Fibroblast of upper back skin (primary cell): Measurements from ENCODE around the gene RCC1.
"Not testable (repeated sequence)": the region's sequence is repeated elsewhere in the genome, so short reads cannot be mapped to it uniquely, and the experiment has no call there.

Experiments
- DNase-seq: peaks from one replicate; pipeline ENCODE4 v3.0.0-alpha.2; 2013

The RCC1 gene

DNA sequence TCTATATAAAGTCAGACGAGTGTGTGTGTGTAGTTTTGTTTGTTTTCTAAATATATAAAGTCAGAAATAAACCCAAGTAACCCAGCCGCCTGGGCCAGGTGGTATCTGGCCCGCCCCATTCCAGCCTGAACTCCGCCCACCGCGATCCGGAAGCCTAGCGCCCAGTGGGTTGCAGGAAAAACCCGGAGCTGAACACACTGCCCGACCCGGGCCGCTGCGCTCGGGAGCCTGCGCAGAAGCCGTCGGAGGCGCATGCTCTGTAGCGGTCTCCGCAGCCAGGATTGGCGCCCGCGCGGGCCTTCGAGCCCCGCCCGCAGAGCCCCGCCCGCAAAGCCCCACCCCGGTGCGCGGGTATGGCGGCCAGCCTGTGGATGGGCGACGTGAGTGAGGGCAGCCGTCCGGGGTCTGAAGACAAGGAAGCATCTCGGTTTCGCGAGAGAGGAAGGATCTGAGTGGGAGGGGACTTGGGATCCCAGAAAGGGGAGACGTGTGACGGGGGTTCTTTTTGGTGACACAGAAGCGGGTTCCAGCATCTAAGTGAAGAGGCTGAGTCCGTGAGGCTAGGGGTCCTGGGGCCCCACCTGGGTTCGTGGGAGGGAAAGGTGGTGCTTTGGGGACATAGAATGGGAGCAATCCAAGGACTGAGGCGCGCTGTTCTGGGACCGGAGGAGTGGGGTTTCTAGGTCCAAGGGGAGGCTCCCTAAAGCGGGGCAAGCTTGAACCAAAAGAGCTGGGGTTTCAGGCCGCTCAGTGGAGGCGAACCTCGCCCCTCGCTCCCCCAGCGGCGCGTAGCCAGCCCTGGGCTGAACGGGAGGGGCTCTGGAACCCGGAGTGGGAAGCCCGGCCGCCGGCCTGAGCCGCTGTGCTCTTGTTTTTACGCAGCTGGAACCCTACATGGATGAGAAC is 47.2 kb downstream of the RCC1 start, which contains the start of gene TRNAU1AP:
Gene TRNAU1AP (plus strand): TSS at position 328 of the 906 bp plus-strand sequence. CDS start 26 bp downstream, at position 354.
- DNase-seq: peak; percentile 95

DNA sequence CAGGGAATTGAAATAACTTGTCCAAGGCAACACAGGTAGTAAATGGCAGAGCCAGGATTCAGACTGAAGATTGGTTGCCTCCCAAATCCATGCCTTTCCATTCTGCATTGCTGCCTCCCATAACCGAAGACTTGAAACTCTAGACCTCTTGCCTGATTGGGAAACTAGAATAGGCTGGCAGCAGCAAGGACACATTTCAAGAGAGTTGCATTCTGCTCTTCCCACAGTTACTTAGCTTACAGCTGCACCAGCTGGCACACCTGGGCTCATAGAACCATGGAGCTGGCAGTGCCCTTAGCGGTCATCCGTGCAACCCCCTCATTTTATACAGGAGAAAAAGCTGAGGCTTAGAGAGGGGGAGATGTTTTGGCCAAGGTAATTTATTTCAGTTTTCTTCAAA is 55.0 kb downstream of the RCC1 start:
- DNase-seq: no peak

DNA sequence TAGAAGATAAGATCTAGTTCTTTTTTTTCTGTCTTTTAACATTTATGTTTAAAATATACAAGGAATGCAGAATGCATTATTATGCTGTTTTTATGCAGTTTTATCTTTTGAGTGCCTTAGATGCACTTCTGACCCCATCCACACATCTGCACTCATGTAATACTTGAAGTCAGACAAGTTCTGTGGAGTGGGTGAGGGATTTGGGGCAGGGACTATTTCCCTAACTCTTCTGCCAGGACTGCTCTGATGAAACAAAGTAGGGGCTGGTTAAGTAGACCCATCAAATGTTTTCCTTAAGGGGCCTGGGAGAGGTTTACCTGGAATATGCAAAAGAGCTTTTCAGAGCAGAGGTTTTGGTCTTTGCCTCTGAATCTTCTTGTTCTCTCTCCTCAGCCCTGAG is 58.5 kb downstream of the RCC1 start:
- no peak for DNase-seq

DNA sequence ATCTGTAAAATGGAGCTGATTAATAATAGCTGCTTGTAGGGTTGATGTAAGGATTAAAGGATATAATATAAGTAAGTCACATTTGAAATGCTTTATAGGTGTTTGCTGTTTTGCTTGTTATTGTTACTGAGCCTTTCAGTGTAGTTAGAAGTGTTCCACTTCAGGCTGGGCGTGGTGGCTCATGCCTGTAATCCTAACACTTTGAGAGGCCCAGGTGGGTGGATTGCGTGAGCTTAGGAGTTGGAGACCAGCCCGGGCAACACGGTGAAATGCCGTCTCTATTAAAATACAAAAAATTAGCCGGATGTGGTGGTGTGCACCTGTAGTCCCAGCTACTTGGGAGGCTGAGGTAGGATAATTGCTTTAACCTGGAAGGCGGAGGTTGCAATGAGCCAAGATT is 59.2 kb downstream of the RCC1 start:
- no peak for DNase-seq

DNA sequence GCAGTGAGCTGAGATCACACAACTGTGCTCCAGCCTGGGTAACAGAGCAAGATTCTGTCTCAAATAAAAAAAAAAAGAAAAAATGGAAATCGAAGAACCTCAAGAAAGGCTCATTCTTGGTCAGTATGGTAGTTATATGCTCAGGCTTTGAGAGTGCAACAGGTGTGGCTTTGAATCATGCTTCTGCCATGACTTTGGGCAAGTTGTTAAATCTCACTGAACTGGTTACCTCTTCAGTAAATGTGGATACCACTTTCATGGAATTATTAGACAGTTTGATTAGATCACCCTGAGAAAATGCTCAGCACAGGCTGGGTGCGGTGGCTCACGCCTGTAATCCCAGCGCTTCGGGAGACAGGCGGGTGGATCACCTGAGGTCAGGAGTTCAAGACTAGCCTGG is 59.9 kb downstream of the RCC1 start:
- no peak for DNase-seq

DNA sequence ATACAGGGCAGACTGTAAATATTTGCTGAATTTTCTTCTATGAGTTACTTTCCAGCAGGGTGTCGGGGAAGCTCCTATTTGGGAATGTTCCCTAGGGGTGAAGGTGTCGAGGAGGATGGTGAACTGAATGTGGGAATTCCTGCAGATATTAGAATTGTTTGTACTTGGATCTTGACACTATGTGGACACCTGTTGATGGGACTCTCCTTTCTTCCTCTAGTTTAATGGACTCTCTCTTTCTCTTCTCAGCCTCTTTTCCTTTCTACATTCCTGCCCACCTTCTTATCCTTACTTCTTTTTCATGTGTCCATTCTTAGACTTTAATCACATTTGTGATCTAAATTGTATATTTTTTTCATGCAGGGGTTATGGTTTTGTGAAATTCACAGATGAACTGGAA is 61.1 kb downstream of the RCC1 start:
- DNase-seq: no peak

DNA sequence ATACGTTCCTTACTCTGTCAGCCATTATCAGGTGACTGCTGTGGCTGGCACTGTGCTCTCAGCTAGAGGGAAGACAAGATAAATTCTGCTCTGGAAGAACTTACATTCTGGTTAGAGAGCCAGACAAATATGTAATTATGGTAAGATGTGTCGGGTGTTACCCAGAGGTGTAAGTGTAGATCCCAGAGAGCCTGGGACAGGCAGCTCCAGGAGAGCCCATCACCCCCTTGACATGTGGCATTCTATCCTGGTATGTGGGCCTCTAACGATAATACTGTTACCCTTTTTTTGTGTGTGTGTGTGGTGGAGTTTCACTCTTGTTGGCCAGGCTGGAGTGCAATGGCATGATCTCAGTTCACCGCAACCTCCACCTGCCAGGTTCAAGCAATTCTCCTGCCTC is 66.1 kb downstream of the RCC1 start:
- DNase-seq: no peak

DNA sequence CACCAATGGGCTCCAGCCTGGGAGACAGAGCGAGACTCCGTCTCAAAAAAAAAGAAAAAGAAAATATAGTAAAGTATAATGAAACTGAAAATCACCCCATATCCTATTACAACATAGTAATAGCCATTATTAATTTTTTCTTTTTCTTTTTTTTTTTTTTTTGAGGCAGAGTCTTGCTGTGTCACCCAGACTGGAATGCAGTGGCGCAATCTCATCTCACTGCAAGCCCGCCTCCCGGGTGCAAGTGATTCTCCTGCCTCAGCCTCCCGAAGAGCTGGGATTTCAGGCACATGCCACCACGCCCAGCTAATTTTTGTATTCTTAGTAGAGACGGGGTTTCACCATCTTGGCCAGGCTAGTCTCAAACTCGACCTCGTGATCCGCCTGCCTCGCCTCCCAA is 67.0 kb downstream of the RCC1 start:
- peak; percentile 55 for DNase-seq

DNA sequence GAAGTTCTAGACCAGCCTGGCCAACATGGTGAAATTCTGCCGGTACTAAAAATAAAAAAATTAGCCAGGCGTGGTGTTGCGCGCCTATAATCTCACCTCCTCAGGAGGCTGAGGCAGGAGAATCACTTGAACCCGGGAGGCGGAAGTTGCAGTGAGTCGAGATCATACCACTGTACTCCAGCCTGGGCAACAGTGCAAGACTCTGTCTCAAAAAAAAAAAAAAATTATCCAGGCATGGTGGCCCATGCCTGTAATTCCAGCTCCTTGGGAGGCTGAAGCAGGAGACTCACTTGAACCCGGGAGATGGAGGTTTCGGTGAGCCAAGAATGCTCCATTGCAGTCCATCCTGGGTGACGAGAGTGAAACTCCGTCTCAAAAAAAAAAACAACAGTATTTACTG is 67.7 kb downstream of the RCC1 start:
- DNase-seq: no peak

DNA sequence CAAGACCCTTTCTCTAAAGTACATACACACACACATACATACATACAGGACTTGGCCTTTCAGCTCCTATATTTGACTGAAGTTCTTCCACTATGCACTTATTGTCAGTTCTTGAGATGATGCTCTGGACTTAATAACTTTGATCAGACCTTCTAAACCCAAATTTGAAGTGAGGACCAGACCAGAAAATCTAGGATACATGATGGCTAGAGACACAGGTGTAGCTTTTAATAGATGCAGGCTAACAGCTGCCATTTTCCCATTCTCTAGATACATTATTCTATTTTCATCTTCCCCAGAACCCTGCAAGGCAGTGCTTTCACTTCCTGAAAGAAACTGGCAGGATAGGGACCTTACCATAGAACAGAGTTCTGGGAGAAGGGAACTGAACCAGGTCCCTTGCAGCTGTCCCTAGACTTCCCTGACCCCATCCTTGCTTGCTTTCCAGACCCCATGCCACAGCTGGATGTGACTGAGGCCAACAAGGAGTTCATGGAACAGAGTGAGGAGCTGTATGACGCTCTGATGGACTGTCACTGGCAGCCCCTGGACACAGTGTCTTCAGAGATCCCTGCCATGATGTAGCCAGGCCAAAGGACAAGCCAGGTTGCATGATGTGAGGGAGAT is 71.3 kb downstream of the RCC1 start:
- DNase-seq: no peak

DNA sequence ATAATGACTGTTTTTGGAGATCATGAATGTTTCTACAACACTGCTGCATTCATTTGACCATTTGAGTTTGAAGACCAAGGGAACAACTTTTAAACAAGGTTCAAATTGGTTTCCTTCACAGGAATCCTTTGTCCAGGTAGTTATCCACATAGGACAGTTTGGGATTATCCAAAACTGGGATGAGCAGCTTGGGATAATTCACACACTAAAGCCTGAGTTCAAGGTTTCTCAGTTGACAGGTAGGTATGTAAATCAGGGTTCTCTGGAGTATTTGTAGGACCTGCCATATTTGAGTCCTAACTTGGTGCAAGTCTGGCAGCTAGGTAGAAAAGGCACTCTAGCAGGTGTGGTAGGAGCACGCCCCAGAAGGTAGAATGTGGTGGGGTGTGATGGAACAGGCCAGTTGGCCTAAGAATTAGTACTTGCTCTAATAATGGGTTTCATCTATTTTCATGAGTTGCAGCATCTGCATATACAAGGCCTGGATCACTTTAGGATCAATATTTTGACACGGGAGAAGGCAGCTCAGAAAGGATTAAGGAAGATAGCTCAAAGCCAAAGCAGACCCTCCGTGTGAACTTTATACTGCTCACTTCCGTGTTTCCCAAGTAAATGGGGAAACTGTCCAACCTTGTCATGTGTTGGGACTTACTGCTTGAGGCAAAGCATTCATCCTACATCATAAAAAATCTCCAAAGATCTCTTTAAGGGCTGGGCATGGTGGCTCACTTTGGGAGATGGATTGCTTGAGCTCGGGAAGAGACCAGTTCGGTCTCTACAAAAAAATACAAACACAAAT is 72.1 kb downstream of the RCC1 start:
- DNase-seq: no peak

DNA sequence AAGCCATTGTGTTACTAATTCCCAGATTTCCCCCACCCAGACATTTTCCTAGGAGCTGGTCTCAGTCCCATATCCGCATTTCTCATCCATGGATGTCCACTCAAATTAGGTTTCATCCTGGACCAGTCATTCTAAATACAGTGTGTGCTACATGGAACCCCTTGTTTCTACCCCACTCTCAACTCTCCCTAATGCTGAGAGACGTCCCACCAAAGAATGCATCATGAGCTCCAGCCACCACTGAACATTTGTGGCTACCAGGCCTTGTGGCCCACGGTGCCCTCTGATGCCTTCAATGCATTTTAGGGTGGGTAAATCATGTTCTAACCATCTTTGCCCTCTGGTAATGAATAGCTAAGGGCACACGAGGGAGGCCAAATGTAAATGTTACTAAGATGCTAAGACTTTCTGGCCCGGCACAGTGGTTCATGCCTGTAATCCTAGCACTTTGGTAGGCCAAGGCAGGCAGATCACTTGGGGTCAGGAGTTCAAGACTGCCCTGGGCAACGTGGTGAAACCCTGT is 72.9 kb downstream of the RCC1 start:
- DNase-seq: no peak

DNA sequence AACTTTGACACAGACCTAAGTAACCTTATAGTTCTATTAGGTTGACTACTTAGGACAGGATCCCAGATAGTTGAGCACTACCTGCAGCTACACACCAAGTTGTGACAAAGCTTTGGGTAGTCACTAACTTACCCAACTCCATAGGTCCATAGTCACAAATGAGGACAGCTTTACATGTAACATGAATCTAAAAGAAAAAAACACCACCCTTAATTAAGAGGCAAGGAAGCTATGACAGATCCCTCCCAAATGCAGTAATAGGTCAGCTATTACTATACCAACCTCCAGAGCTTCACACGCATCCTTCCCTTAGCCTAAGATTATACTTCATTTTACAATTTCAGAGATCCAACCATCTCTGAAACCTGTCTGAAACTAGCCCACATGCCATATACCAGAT is 73.6 kb downstream of the RCC1 start:
- no peak for DNase-seq

DNA sequence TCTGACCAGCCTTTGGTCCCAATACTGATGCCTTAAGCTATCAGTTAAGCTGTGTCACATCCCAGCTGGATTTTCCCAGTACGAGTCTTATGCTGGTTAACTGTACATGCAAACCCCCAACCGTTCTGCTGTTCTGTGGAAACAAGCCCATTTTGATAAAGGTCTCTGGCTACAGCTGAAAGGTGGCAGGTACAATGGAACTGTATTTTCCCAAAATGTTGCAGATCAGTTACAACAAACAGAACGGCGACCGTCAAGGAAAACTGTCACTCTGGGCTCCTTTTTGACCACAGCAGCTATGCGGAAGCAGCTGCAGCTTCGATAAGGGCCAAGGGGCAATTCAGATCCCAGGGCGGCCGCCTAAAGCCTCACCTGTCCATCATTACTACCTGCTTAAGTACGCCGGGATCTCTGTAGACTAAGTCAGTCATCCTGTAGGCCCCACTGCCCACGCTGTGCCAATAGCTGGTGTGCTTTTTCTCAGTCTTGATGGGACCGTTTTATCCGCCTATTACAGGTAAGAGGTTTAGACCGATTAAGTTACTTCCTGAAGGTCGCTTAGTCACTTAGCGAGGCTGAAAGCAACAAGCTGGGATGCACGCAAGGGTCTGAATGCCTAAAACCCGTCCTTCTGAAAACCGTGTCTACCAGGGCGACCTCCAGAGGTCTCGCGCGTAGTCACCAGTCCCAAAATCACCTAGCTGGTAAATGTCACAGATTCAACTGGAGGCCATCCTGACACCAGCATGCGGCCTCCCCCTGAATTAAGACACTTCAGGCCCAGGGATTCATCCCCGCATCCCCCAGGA is 75.1 kb downstream of the RCC1 start:
- DNase-seq: peak; percentile 20

DNA sequence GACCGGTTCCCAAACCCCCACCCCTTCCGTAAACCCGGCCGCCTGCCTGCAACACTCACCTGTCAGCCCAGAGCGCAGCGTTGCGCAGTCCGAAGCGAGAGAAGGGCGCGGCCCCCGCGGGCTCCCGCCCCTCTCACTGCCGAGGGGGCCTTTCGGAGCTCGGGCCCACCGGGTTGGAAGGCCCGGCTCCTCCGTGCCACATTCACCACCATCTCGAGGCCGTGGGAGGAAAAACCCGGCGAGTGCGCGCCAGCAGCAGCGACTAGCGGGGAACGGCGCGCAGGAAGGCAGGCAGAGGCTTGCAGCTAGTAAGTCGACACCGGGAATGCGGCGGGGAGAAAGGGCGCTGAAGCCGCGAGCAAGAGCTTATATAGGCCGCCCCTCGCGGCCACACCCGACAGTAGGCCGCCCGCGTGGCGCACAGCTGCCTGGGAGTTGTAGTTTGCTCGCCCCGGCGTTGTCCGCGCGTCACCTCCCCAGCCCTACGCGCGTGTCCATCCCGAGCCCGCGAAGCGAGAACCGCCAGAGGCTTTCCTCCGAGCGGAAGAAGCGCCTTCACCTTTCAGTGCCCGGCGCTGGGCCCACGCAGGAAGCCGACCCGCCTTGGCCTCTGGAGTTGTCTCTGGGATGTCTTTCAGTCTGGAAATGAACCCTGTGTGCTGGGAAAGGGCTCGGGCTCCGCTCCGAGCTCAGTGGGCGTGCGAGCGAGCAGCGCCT is 75.8 kb downstream of the RCC1 start:
- peak; percentile 96 for DNase-seq

DNA sequence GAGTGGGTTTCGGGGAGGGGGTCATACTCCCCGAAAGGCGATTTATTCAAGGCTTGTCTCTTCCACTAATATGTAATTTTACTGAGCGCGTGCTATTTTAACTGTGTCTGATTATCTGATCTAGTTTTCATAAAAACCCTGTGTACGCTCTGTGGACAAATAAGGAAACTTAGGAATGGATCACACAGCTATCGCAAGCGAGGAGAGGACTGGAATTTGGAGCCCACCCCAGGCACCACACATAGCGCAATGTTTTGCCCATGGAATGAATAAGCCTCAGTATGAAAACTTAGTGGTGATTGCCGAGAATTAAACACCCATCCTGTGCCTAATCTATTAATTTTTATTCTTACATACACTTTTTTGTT is 76.4 kb downstream of the RCC1 start:
- peak; percentile 50 for DNase-seq

DNA sequence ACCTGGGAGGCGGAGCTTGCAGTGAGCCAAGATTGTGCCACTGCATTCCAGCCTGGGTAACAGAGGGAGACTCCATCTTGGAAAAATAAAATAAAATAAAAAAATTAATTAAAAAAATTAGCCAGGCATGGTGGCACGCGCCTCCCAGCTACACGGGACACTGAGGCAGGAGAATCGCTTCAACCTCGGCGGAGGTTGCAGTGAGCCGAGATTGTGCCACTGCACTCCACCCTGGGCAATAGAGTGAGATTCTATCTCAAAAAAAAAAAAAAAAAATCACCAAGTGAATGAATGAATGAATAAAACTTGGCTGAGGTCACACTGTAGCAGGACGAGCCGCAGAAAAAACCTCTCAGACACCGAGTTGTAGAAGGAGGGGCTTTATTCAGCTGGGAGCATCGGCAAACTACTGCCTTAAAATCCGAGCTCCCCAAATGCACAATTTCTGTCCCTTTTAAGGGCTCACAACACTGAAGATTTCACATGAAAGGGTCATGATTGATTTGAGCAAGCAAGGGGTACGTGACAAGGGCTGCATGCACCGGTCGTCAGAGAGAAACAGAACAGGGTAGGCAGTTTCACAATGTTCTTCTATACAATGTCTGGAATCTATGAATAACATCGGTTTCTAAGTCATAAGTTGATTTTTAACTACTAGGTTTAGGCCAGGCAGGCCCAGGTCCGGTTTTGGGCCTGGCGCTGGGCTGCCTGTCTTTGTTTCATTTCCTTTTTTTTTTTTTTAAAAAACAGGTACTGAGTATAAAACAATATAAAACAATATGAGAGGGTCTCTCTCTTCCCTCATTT is 80.9 kb downstream of the RCC1 start:
- not testable (repeated sequence) for DNase-seq
